Keratinocyte (primary cell): Measurements from ENCODE around the gene CFAP299.

Experiments
- EZH2 ChIP-seq: IDR thresholded peaks from one replicate; pipeline ENCODE4 v1.6.1; 2012; ENCODE audit warnings: inconsistent platforms, mild to moderate bottlenecking, low read length, moderate library complexity
- TF ChIP-seq, protein P1 (sequence below), 3 experiments: IDR thresholded peaks in 1 of 3; conservative IDR thresholded peaks in 1 of 3; optimal IDR thresholded peaks in 1 of 3; 2 replicates in 2 of 3; 3 replicates in 1 of 3; pipeline versions ENCODE3 to v1.5.1; 2011; ENCODE audit warnings: low read length in 3 of 3, mild to moderate bottlenecking in 3 of 3, moderate library complexity in 2 of 3, control low read depth in 1 of 3, inconsistent platforms in 1 of 3; ENCODE audit not compliant: insufficient read depth in 2 of 3; ENCODE audit errors: extremely low read depth in 1 of 3

DNA sequence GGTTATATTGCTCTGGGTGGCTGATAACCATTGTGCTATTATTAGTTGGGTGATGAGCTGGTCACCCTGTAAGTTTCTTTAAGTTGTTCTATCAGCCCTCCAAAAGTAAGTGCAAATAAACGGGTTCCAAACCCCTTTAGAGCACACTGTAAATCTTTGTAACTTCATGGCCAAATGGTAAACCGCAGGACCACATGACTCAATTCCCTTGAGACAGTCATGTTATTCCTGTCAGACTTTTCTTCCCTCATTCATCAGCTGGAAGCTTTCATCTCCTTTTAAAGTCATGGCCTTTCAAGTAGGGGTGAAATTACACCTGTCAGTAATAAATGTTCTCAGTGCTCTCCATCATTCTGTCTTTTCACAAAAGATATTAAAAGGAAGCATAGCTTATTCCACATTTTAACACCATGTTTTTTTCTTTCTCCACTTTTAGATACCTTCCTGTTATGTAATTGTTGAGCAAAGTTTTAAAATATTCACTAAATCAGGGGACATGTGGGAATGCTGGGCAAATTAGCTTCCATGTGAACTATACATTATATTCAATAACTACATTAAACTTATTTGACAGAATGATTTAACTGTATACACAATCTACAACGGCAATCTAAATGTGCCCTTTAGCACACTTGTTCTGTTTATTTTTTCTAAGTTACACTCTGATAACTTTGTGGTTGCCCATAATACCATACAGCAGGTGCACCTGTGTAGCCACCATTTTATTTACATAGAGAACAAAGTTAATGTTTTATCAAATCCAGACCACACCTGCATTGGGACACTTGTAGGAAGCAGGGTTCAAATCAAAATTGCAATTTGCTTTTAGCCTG, 275.5 kb downstream of the CFAP299 start:
- TF ChIP-seq, protein P1, sequence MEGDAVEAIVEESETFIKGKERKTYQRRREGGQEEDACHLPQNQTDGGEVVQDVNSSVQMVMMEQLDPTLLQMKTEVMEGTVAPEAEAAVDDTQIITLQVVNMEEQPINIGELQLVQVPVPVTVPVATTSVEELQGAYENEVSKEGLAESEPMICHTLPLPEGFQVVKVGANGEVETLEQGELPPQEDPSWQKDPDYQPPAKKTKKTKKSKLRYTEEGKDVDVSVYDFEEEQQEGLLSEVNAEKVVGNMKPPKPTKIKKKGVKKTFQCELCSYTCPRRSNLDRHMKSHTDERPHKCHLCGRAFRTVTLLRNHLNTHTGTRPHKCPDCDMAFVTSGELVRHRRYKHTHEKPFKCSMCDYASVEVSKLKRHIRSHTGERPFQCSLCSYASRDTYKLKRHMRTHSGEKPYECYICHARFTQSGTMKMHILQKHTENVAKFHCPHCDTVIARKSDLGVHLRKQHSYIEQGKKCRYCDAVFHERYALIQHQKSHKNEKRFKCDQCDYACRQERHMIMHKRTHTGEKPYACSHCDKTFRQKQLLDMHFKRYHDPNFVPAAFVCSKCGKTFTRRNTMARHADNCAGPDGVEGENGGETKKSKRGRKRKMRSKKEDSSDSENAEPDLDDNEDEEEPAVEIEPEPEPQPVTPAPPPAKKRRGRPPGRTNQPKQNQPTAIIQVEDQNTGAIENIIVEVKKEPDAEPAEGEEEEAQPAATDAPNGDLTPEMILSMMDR (optimal IDR thresholded peaks at IDR 0.05 in 1 of 3, IDR thresholded peaks at IDR 0.05 in 1 of 3, conservative IDR thresholded peaks at IDR 0.05 in 1 of 3; ENCODE audit: extremely low read depth in 1 of 3, insufficient read depth in 2 of 3, low read length in 3 of 3) = no peak
- TF ChIP-seq EZH2 = no peak
